GM08714 (cell line): ENCODE measurements around the gene GALNT9.
"Not testable (repeated sequence)": the region's sequence is repeated elsewhere in the genome, so short reads cannot be mapped to it uniquely, and the experiment has no call there.

ENCODE experiments used
- H3K4me3 ChIP-seq: fragments of 200-500 bp; sonication (Bioruptor generic); 2 replicates; pipeline ENCODE4 v1.5.1; 2014; ENCODE audit warnings: mild to moderate bottlenecking, low read length, inconsistent platforms
- ZNF274 ChIP-seq: IDR thresholded peaks from 2 replicates; pipeline ENCODE4 v1.6.1; 2012; ENCODE audit warnings: mild to moderate bottlenecking, low read depth, low read length

The GALNT9 gene

DNA sequence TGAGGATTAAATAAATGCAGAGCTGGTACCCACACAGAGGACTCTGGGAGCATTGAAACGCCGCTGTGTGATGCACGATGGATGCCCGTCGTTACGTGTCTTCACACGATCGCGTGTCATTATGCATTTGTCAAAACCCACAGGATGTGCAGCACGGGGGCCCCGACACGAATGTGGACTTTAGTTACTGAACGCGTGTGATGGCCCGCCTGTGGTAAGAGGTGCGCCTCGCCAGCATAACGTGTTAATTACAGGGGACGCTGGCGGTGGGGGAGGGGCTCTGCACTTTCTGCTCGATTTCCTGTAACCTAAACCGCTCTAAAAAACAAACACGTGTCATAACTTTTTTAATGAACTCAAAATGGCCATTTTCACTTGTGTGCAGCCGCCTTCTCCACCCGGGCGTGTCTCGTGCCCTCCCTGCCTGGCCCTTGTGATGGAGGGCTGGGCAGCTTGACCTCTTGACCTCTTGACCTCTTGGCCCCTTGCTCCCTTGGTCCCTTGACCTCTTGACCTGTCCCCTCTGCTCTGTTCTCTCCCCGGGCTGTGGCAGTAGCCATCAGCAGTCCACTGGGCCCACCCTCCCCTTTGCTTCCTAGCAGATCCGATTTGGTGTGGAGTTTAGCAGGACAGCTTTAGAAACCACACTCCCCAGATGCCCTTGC, 33.7 kb upstream of the GALNT9 start:
- no peak for TF ChIP-seq ZNF274

DNA sequence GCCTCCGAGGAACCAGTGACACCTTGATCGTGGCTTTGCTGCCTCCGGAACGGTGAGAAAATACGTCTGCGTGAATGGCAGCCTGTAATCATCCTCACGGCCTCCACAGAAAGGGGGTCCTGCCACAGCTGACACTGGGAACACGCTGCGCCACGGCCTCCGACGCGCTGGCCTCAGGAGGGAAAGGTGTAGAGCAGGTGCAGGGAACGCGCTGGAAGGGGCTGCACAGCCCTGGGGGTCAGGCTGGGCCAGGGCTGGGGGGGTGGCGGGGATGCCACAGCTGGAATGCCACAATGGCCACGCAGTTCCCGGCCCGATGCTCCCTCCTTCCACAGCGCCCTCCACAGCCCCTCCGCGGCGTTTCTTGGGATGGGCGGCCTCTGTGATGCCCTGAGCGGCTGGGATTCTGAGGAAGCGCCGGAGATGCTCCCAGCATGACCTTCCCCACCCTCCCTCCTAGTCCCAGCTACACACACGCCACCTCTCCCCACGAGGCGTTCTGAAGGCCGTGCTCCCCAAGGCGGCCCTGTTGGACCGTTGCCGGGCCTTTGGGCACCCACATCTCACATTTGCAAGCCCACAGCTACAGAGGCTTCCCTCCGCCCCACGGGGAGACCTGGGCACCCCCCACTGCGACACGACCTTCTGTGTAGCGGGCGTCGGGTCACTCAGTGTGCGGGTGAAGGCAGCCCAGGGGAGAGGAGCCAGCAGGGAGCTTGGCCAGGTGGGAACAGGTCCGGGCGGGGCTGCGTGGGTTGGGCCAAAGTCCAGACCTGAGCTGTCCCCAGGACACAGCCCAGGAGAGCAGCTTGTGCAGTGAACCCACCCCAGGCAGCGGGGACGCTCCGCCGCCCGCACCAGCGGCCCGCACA, 31.8 kb upstream of the GALNT9 start:
- no peak for TF ChIP-seq ZNF274
- no peak overlapping the region for H3K4me3 ChIP-seq

More for the DNA sequence above, 33.7 kb upstream of the GALNT9 start:
- no peak overlapping the region for H3K4me3 ChIP-seq

DNA sequence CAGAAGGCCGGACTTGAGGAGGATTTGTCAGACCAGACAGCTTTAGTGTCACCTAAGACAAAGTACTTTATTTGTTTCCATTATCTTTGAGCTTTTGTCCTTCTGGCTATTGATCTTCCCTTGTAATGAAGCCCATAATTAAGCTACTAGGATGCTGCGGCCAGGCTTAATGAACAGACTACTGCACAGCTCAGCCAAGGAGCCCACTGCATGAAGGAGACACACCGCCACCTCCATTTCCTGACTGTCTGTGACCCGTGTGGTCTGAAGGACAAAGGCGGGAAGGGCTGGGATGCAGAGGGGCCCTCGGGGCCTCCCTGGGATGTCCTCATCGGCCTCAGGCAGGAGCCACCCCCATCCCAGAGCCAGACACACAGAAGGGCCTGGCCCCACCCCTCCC, 31.0 kb upstream of the GALNT9 start:
- no peak overlapping the region for H3K4me3 ChIP-seq
- TF ChIP-seq ZNF274, result no peak

- TF ChIP-seq ZNF274, result no peak
- no peak overlapping the region for H3K4me3 ChIP-seq
Observed at GRCh38 chr12:132359971-132360370, 30.6 kb upstream of the GALNT9 start.

- H3K4me3 ChIP-seq, result no peak overlapping the region
- no peak for TF ChIP-seq ZNF274
Observed at GRCh38 chr12:132359551-132359950, 30.2 kb upstream of the GALNT9 start.

DNA sequence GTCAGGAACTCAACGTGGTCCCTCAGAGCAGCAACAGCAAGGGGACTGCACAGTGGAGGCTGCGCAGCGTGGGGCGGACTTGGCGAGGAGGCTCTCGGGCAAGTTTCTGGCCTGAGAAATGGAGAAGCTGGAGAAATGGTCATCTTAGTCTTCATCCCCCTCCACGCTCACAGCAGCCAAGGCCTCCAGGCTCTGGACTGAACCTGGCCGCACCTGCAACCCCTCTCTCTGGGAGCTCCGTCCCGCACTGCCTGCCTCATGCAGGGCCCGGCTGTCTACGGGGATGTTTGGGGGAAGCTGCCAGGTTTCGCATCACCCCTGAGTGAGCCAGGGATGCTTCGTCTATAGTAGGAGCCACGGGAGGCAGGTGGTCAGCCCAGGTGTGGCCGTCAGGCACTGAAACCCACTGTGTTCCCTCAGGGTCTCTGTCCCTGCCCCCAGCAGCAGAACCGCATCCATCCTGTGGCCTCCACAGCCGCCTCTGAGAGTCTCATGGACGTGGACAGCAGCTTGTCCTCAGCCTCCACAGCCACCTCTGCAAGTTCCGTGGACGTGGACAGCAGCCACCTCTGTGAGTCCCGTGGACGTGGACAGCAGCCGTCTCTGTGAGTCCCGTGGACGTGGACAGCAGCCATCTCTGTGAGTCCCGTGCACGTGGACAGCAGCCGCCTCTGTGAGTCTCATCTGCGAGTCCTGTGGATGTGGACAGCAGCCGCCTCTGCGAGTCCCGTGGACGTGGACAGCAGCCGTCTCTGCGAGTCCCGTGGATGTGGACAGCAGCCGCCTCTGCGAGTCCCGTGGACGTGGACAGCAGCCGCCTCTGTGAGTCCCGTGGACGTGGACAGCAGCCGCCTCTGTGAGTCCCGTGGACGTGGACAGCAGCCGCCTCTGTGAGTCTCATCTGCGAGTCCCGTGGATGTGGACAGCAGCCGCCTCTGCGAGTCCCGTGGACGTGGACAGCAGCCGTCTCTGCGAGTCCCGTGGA, 29.1 kb upstream of the GALNT9 start:
- not testable (repeated sequence) for H3K4me3 ChIP-seq

DNA sequence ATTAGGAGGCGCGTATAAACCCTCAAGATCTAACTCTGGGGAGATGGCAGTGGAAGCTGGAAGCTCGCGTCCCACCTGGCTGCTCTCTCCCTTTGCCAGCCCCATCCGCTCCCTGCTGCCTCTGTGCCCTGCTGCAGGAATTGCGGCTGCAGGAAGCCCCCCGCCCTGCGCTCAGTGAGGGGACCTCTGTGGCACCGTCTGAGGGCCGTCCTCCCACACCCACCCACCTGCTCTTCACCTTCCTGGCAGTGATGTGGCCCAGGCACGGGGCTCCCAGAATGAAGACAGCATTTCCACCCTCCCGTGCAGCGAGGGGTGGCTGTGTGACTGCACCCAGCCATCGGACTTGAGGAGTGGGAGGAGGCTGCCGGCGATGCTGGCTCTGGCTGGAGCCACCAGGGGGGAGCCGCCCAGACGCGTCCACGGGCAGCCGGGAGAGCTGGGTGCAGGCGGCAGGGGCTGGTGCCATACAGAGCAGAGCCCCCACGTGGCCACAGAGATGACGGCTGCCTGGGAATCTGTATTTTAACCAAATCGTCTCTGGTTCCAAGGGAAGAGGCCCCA, 28.3 kb upstream of the GALNT9 start:
- TF ChIP-seq ZNF274, result no peak
- H3K4me3 ChIP-seq, result no peak overlapping the region

- no peak for TF ChIP-seq ZNF274
- no peak overlapping the region for H3K4me3 ChIP-seq
Observed at GRCh38 chr12:132356691-132357622, 27.6 kb upstream of the GALNT9 start.

DNA sequence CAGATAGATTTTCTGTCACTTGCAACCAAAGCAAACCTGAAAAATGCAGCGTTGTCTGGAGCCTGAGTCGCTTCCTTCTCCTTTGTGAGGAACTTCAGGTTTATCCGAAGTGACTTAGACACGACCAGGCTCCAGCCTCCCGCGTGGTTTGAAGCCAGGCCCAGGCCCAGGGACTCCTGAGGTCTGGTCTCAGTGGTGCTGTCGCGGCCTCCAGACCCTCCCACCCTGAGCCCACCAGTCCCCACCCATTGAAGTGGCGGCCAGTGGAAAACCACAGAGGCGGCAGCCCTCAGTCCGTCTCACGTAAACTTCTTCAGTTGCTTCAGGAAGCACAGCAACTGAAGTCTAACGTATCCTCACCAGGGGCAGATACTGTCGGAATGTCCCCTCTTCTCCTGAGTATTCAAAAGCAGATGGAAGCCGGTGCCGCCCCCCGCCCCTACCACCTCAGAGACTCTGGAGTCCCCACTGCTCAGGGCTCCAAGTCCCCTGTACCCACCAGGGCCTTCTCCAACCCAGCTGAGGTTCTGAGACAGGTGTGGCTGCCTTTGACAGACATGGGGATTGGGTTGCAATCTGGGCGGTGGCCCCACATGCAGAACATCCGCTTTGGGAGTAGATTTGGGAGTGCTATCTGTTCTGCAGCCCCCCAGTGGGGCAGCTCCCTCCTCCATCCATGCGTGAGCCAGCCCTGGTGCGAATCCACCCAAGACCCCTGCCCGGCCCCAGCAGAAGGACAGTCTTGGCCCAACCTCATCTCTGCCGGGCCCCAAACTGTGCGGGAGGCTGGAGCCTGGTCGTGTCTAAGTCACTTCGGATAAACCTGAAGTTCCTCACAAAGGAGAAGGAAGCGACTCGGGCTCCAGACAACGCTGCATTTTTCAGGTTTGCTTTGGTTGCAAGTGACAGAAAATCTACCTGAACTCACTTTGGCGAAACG, 26.6 kb upstream of the GALNT9 start:
- H3K4me3 ChIP-seq, result no peak overlapping the region
- no peak for TF ChIP-seq ZNF274

- TF ChIP-seq ZNF274, result no peak
- no peak overlapping the region for H3K4me3 ChIP-seq
Observed at GRCh38 chr12:132354982-132355680, 25.7 kb upstream of the GALNT9 start.

GRCh38 chr12:132354211-132354981, 25.0 kb upstream of the GALNT9 start:
- no peak overlapping the region for H3K4me3 ChIP-seq
- TF ChIP-seq ZNF274, result no peak
